HCT116 (cell line): Measurements from ENCODE around the gene CCDC154. TPM values are rescaled to one million over a fixed set of nuclear protein-coding genes. Genes with fewer than 3 reads are reported as not detected.

ENCODE experiments used
- ATAC-seq: fragments of 200-7000 bp; cut with Tn5 transposase; 2 replicates; pipeline ENCODE4 v1.9.1; 2020; ENCODE audit warnings: mild to moderate bottlenecking, moderate library complexity
- BruUV-seq: library from RNA; stranded (reverse); fragments of 400-500 nt; replicated peaks from 2 replicates; lab custom pipeline; 2021; lab: Mats Ljungman, UMichigan
- CTCF ChIA-PET: fragments of 300-600 bp; sonication (Branson Sonifier 250); formaldehyde crosslinking; loops from one replicate; lab custom pipeline; 2021; ENCODE audit warnings: antibody characterized with exemption; lab: Charles Lee
- POLR2A ChIA-PET: fragments of 300-600, 350-600 bp; sonication (Branson Sonifier 250); formaldehyde crosslinking; loops from one replicate; lab custom pipeline; 2021; ENCODE audit warnings: antibody characterized with exemption; lab: Charles Lee
- RAD21 ChIA-PET, 2 experiments: fragments of 300-600 bp; sonication (Branson Sonifier 250); formaldehyde crosslinking; loops; one replicate each; lab custom pipeline; 2023; ENCODE audit warnings: low total read pairs in 2 of 2; ENCODE audit not compliant: uncharacterized antibody in 2 of 2, unreplicated experiment in 2 of 2, low non-redundant PET in 1 of 2; lab: Charles Lee
- DNase-seq: peaks from one replicate; pipeline ENCODE4 v3.0.0-alpha.2; 2010; ENCODE audit warnings: low read depth, low spot score
- H2AFZ ChIP-seq: fragments of 200-600 bp; shearing (Covaris generic), sonication (generic); 2 replicates; pipeline ENCODE4 v1.6.1; 2017; ENCODE audit warnings: low read depth, mixed run types, mixed read lengths, antibody characterized with exemption, low read length; ENCODE audit not compliant: poor library complexity, severe bottlenecking
- H3K27ac ChIP-seq: 2 replicates; pipeline ENCODE4 v1.5.1; 2012; ENCODE audit warnings: low read depth, low read length
- H3K27me3 ChIP-seq: fragments of 200-600 bp; sonication (generic); 2 replicates; pipeline ENCODE4 v1.6.1; 2016; ENCODE audit warnings: mixed run types, low read length, mixed read lengths; ENCODE audit not compliant: insufficient read depth
- H3K36me3 ChIP-seq, 2 experiments: fragments of 200-500 bp in 1 of 2; fragments of 200-600 bp in 1 of 2; sonication (Bioruptor generic) in 1 of 2; sonication (generic) in 1 of 2; 2 replicates each; pipeline versions ENCODE4 v1.5.1 to v1.6.1; 2014 to 2016; ENCODE audit warnings: low read length in 2 of 2, inconsistent platforms in 1 of 2, mixed read lengths in 1 of 2, mixed run types in 1 of 2; ENCODE audit not compliant: insufficient read depth in 2 of 2, control insufficient read depth in 1 of 2
- H3K4me1 ChIP-seq, 2 experiments: fragments of 200-600 bp in 1 of 2; sonication (generic) in 1 of 2; 2 replicates each; pipeline versions ENCODE4 v1.5.1 to v1.6.1; 2012 to 2017; ENCODE audit warnings: low read length in 2 of 2, inconsistent platforms in 1 of 2, mild to moderate bottlenecking in 1 of 2, mixed read lengths in 1 of 2, mixed run types in 1 of 2, moderate library complexity in 1 of 2; ENCODE audit not compliant: insufficient read depth in 2 of 2, control insufficient read depth in 1 of 2
- H3K4me2 ChIP-seq: fragments of 200-600 bp; sonication (generic); 2 replicates; pipeline ENCODE4 v1.6.1; 2017; ENCODE audit warnings: mixed run types, low read length, mixed read lengths
- H3K4me3 ChIP-seq, 2 experiments: fragments of 200-600 bp in 1 of 2; sonication (generic) in 1 of 2; replicated peaks in 1 of 2; 2 replicates each; pipeline ENCODE4 v1.5.1; 2011 to 2016; ENCODE audit warnings: low read length in 2 of 2, control low read depth in 1 of 2, low read depth in 1 of 2, mild to moderate bottlenecking in 1 of 2, mixed read lengths in 1 of 2, mixed run types in 1 of 2
- H3K79me2 ChIP-seq: fragments of 200-600 bp; sonication (generic); 2 replicates; pipeline ENCODE4 v1.6.1; 2017; ENCODE audit warnings: mild to moderate bottlenecking, mixed run types, low read length, moderate library complexity, mixed read lengths; ENCODE audit not compliant: insufficient read depth
- H3K9ac ChIP-seq: fragments of 200-600 bp; sonication (generic); 2 replicates; pipeline ENCODE4 v1.6.1; 2016; ENCODE audit warnings: low read length, mixed read lengths
- H3K9me2 ChIP-seq: fragments of 200-600 bp; sonication (generic), shearing (Covaris generic); 2 replicates; pipeline ENCODE4 v1.6.1; 2017; ENCODE audit warnings: mixed run types, mild to moderate bottlenecking, moderate library complexity; ENCODE audit not compliant: insufficient read depth
- H3K9me3 ChIP-seq, 2 experiments: fragments of 200-500 bp in 1 of 2; fragments of 200-600 bp in 1 of 2; sonication (Bioruptor generic) in 1 of 2; sonication (generic) in 1 of 2; 2 replicates each; pipeline ENCODE4 v1.6.1; 2014 to 2017; ENCODE audit warnings: low read length in 2 of 2, mixed read lengths in 2 of 2, inconsistent platforms in 1 of 2, low read depth in 1 of 2, mild to moderate bottlenecking in 1 of 2, mixed run types in 1 of 2, moderate library complexity in 1 of 2; ENCODE audit not compliant: control insufficient read depth in 1 of 2, insufficient read depth in 1 of 2
- H4K20me1 ChIP-seq: fragments of 200-600 bp; sonication (generic), shearing (Covaris generic); 2 replicates; pipeline ENCODE4 v1.6.1; 2017; ENCODE audit warnings: mixed run types, mild to moderate bottlenecking, moderate library complexity; ENCODE audit not compliant: insufficient read depth
- CBX3 ChIP-seq: IDR thresholded peaks from 2 replicates; pipeline ENCODE4 v1.6.1; 2012; ENCODE audit warnings: low read depth
- EZH2 ChIP-seq: fragments of 200-600 bp; sonication (generic); IDR thresholded peaks from 2 replicates; pipeline ENCODE4 v1.6.1; 2017; ENCODE audit warnings: antibody characterized with exemption, mixed run types
- FOSL1 ChIP-seq: IDR thresholded peaks from 2 replicates; pipeline ENCODE4 v1.6.1; 2012; ENCODE audit warnings: low read depth
- JUND ChIP-seq: IDR thresholded peaks from 2 replicates; pipeline ENCODE4 v1.6.1; 2012
- POLR2A ChIP-seq: IDR thresholded peaks from 2 replicates; pipeline ENCODE4 v1.7.0; 2011; ENCODE audit warnings: borderline replicate concordance; ENCODE audit not compliant: insufficient read depth, insufficient read length; ENCODE audit errors: extremely low read depth
- RAD21 ChIP-seq: IDR thresholded peaks from 2 replicates; pipeline ENCODE4 v1.6.1; 2012; ENCODE audit warnings: low read depth, mild to moderate bottlenecking
- SIN3A ChIP-seq: IDR thresholded peaks from 2 replicates; pipeline ENCODE4 v1.6.1; 2012; ENCODE audit warnings: low read depth
- SP1 ChIP-seq: IDR thresholded peaks from 2 replicates; pipeline ENCODE4 v1.6.1; 2012; ENCODE audit warnings: low read depth
- SRF ChIP-seq: IDR thresholded peaks from 2 replicates; pipeline ENCODE4 v1.6.1; 2012; ENCODE audit warnings: low read depth
- TCF7L2 ChIP-seq: IDR thresholded peaks from 2 replicates; pipeline ENCODE4 v1.7.0; 2011; ENCODE audit warnings: borderline replicate concordance, inconsistent platforms; ENCODE audit not compliant: insufficient read depth, insufficient read length; ENCODE audit errors: extremely low read depth
- YY1 ChIP-seq: IDR thresholded peaks from 2 replicates; pipeline ENCODE4 v1.6.1; 2011; ENCODE audit warnings: low read length, low read depth, moderate library complexity, mild to moderate bottlenecking; ENCODE audit not compliant: insufficient replicate concordance; ENCODE audit errors: extremely low read depth
- ZFX ChIP-seq: fragments of 450-650 bp; IDR thresholded peaks from 2 replicates; pipeline ENCODE4 v1.6.1; 2017
- ZNF274 ChIP-seq: fragments of 200-500 bp; sonication (Bioruptor generic); IDR thresholded peaks from 2 replicates; pipeline ENCODE4 v1.6.1; 2014; ENCODE audit warnings: mild to moderate bottlenecking, low read depth, low read length, inconsistent platforms
- intact Hi-C: fragments of 100-400 bp; cut with micrococcal nuclease; formaldehyde crosslinking; loops from 2 replicates; pipeline ENCODE4 v1.10.0; 2022
- total RNA-seq: library from RNA; stranded (reverse); gene quantifications from one replicate; pipeline ENCODE4 v1.2.1, GENCODE V29; 2021; ENCODE audit not compliant: unreplicated experiment
- TF ChIP-seq, protein P1 (sequence below): IDR thresholded peaks from 2 replicates; pipeline ENCODE4 v1.6.1; 2012
- TF ChIP-seq, protein P2 (sequence below): IDR thresholded peaks from 2 replicates; pipeline ENCODE4 v1.6.1; 2012
- TF ChIP-seq, protein P3 (sequence below), 3 experiments: fragments of 200-600 bp in 1 of 3; sonication (generic) in 1 of 3; IDR thresholded peaks in 2 of 3; conservative IDR thresholded peaks in 1 of 3; 2 replicates each; pipeline ENCODE4 v1.5.1; 2012 to 2017; ENCODE audit warnings: low read depth in 2 of 3, low read length in 2 of 3, antibody characterized with exemption in 1 of 3, borderline replicate concordance in 1 of 3, control low read depth in 1 of 3, mild to moderate bottlenecking in 1 of 3, mixed read lengths in 1 of 3, mixed run types in 1 of 3, moderate library complexity in 1 of 3; ENCODE audit not compliant: insufficient read depth in 1 of 3

The CCDC154 gene
- total RNA-seq, 1 experiment from 2014 or later, result 1.7 TPM

DNA sequence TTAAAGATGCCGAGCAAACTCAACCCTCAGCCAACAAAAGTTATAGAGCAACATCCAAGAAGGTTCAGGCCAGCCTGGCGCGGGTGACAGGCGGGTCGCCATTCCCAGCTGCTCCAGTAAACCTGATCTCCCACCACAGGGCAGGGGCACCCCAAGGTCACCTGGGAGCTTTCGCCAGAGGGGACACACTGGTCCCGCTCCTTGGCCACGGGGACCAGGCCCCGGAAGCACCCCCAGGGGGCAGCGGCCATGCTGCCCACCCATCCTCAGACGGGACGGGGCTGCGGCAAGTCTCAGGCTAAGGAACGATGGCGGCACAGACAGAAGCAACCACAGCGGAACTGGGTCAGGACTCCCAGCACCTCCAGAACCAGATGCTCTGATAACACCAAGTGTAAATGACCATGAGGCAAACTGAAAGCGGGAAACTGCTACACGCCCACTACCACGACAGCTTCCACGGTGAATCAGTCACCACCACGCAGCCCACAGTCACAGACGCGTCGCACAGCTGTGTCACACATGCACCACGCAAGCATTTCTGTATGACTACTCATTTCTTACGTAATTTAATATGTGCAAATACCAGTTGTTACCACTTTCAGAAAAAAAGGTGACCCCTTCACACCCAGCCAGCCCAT lies 14.1 kb upstream of the CCDC154 start:
- DNase-seq (no peak), ATAC-seq (no peak)
- CTCF ChIA-PET, result no interaction called here
- intact Hi-C loops, result no loop called here
- no peak overlapping the region for H2AFZ ChIP-seq
- H3K4me1 ChIP-seq, result no peaks in the 10 kb centered on the region
- no peak for TF ChIP-seq TCF7L2
- TF ChIP-seq SP1, result no peak
- no peak for TF ChIP-seq SIN3A
- TF ChIP-seq, protein P1, sequence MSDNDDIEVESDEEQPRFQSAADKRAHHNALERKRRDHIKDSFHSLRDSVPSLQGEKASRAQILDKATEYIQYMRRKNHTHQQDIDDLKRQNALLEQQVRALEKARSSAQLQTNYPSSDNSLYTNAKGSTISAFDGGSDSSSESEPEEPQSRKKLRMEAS, result no peak
- TF ChIP-seq CBX3, result no peak
- no peak for TF ChIP-seq SRF
- POLR2A ChIA-PET, result no interaction called here
- no peak overlapping the region for H3K9ac ChIP-seq
- H3K79me2 ChIP-seq, result no peaks in the 10 kb centered on the region
- no peak overlapping the region for H3K4me3 ChIP-seq
- no peaks in the 10 kb centered on the region for H3K9me3 ChIP-seq
- no peaks in the 10 kb centered on the region for H3K27me3 ChIP-seq
- no peaks in the 10 kb centered on the region for H4K20me1 ChIP-seq
- RAD21 ChIA-PET, result no interaction called here
- no peak overlapping the region for H3K27ac ChIP-seq
- H3K9me2 ChIP-seq, result no peaks in the 10 kb centered on the region
- H3K4me2 ChIP-seq, result no peak overlapping the region
- no TSS peak for BruUV-seq
- H3K36me3 ChIP-seq, result no peaks in the 10 kb centered on the region; a peak in 1 of 4 replicates

DNA sequence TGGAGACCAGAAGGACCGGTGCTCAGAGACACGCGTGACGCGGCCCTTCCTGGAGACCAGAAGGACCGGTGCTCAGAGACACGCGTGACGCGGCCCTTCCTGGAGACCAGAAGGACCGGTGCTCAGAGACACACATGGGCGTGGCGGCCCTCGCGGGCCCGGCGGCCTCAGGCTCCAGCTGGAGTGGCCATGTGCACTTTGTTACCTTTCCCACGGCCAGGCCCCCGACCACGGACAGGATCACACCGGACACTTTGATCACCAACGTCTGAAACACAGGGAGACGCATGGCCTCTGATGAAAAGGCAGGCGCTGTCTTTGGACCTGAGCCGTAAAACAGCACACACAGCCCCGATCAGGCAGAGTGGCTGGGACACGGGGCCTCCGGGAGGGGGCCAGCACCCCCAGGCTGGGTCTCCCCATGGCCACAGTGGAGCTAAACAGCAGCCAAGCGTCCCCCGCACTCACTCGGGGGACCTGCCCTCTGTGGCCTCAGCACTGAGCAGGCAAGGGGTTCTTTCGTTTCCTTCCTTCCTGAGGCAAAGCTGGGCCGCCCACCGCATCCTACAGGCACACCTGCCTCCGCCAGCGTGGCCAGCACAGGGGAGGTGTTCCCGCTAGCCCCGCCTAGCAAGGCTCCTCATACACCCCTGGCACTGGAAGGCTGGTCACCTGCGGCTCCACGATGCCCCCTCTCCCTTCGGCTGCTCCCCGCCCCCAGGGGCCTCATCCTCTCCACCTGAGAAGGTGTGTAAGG lies 13.3 kb upstream of the CCDC154 start:
- intact Hi-C loops, result no loop called here
- H2AFZ ChIP-seq, result no peak overlapping the region
- H3K4me2 ChIP-seq, result no peak overlapping the region
- ChIA-PET RAD21 (no interaction called here), POLR2A (no interaction called here), CTCF (no interaction called here)
- no peak overlapping the region for H3K27ac ChIP-seq
- no peak overlapping the region for H3K4me3 ChIP-seq
- no peaks in the 10 kb centered on the region for H3K4me1 ChIP-seq
- H3K9me2 ChIP-seq, result no peaks in the 10 kb centered on the region
- H3K36me3 ChIP-seq, result no peaks in the 10 kb centered on the region; a peak in 1 of 4 replicates
- H4K20me1 ChIP-seq, result no peaks in the 10 kb centered on the region
- no peaks in the 10 kb centered on the region for H3K9me3 ChIP-seq
- BruUV-seq, result no TSS peak
- no peak overlapping the region for H3K9ac ChIP-seq
- DNase-seq (no peak), ATAC-seq (no peak)
- H3K27me3 ChIP-seq, result no peaks in the 10 kb centered on the region
- H3K79me2 ChIP-seq, result no peaks in the 10 kb centered on the region
- TF ChIP-seq JUND (no peak), ZFX (no peak), ZNF274 (no peak), CBX3 (no peak), FOSL1 (no peak), EZH2 (no peak), POLR2A (no peak), TCF7L2 (no peak), SRF (no peak), SIN3A (no peak), YY1 (no peak), SP1 (no peak), RAD21 (no peak)
- TF ChIP-seq, protein P2, sequence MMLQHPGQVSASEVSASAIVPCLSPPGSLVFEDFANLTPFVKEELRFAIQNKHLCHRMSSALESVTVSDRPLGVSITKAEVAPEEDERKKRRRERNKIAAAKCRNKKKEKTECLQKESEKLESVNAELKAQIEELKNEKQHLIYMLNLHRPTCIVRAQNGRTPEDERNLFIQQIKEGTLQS, result no peak
- TF ChIP-seq, protein P3, sequence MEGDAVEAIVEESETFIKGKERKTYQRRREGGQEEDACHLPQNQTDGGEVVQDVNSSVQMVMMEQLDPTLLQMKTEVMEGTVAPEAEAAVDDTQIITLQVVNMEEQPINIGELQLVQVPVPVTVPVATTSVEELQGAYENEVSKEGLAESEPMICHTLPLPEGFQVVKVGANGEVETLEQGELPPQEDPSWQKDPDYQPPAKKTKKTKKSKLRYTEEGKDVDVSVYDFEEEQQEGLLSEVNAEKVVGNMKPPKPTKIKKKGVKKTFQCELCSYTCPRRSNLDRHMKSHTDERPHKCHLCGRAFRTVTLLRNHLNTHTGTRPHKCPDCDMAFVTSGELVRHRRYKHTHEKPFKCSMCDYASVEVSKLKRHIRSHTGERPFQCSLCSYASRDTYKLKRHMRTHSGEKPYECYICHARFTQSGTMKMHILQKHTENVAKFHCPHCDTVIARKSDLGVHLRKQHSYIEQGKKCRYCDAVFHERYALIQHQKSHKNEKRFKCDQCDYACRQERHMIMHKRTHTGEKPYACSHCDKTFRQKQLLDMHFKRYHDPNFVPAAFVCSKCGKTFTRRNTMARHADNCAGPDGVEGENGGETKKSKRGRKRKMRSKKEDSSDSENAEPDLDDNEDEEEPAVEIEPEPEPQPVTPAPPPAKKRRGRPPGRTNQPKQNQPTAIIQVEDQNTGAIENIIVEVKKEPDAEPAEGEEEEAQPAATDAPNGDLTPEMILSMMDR (IDR thresholded peaks at IDR 0.05 in 2 of 3, conservative IDR thresholded peaks at IDR 0.05 in 1 of 3; ENCODE audit: borderline replicate concordance in 1 of 3, insufficient read depth in 1 of 3, low read depth in 2 of 3, low read length in 2 of 3), result no peak
